Central memory CD4-positive, alpha-beta T cell (primary cell): ENCODE results near the gene CCRL2.
"Not testable (repeated sequence)": the region's sequence is repeated elsewhere in the genome, so short reads cannot be mapped to it uniquely, and the experiment has no call there.

Experiments used
- DNase-seq: peaks from one replicate; pipeline ENCODE4 v3.0.0; 2022

CCRL2 gene

GRCh38 chr3:46380471-46381221, 26.4 kb upstream of the CCRL2 start:
- DNase-seq = no peak

- DNase-seq = no peak
Observed at GRCh38 chr3:46381625-46382024, 25.4 kb upstream of the CCRL2 start.

GRCh38 chr3:46383211-46383950, 23.7 kb upstream of the CCRL2 start:
- no peak for DNase-seq

GRCh38 chr3:46383951-46384330, 23.1 kb upstream of the CCRL2 start:
- no peak for DNase-seq

GRCh38 chr3:46386205-46386604, 20.9 kb upstream of the CCRL2 start:
- no peak for DNase-seq

DNA sequence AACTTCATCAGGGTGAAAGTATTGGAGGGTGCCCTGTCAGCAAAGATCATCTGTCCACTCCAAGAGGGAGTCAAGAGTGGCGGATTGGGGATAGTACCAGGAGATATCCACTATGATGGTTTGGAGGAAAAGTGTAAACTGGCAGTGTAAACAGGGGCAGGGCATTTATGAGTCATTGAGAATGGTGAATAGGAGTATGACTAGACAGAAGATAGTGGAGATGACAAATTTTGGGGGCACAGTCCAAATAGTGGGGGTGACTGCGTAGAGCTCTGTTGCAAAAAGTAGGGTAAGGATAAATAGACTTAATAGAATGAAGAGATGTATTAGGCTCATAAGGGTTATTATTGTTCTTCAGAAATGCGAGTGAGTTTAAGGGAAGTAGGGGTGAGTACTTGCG, 18.2 kb upstream of the CCRL2 start:
- not testable (repeated sequence) for DNase-seq

GRCh38 chr3:46389306-46389705, 17.8 kb upstream of the CCRL2 start:
- DNase-seq = no peak

DNA sequence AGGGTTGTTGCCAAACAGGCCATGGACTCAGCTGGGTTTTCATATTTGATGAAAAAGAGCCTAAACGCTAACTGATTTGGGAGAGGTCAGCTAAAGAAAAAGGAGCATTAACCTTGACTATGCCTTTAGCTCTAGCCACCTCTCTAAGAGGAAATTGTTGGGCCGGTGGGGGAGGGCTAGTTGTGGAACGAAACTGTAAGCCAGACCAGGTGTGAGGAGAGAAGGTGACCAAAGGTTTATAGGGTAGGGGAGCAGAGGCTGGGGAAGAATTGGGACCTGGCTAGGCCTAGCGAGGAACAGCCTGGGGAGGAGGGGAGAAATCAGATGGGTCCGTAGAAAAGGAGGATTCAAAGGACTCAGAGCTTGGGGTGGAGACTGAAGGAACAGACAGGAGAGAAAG, 15.5 kb upstream of the CCRL2 start:
- not testable (repeated sequence) for DNase-seq

- DNase-seq = no peak
Observed at GRCh38 chr3:46393011-46393410, 14.0 kb upstream of the CCRL2 start.

DNA sequence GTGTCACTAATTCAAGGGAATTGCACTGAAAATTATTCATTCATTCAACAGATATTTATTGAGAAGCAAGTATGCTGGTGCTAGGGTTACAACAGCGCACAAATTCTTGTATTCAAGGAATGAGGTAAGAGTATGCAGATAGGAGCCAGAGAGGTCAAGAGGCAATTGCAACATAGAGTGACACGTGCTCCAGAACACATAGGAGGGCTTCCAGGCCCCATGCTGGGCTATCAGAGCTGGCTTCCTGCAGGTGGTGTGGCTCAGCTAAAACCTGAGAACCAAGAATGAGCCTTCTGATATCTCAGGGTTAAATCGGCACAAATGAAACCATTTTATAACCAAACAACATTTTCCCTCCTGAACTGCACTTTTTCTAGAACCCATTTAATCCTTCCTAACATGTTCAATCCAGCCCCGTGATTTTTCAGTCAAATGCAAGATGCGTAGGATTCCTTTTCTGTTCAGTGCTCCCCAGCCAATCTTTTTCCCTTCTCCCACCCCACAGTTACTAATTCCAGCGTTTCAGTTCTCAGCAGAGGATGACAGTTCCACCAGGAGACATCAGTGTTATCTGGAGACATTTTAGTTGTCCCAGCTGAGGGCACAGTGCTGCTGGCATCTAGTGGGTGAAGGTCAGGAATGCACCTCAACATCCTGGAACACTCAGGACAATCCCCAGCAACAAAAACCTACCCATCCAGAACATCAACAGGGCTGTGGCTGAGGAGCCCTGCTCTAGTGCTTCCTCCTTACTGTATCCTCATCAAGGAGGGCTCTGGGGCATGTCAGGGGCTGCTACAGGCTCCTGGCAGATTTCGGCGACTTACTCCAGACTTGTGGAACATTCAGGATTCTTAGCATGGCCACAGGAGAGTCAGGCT, 13.3 kb upstream of the CCRL2 start:
- no peak for DNase-seq

DNA sequence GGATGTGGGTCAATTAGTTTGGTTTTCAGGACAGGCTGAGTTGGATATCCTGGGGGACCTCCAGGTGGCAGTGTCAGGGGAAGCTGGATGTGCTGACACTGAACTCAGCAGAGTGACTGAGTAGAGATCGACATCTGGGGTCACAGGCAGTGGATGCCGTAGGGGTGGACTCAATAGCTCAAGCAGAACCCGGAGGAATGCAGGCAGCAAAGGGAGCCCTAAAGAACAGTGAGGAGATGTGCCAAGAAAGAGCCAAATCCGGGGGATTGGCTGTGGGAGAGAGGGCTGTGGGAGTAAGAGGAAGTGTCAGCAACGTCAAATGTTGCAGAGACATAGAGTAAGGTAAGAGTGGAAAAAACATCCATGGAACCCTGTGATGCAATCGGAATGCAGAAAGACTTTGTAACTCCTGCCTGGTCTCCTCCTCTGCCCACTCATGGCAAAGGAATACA, 11.8 kb upstream of the CCRL2 start:
- no peak for DNase-seq

- DNase-seq = no peak
Observed at GRCh38 chr3:46395766-46396530, 11.1 kb upstream of the CCRL2 start.

DNA sequence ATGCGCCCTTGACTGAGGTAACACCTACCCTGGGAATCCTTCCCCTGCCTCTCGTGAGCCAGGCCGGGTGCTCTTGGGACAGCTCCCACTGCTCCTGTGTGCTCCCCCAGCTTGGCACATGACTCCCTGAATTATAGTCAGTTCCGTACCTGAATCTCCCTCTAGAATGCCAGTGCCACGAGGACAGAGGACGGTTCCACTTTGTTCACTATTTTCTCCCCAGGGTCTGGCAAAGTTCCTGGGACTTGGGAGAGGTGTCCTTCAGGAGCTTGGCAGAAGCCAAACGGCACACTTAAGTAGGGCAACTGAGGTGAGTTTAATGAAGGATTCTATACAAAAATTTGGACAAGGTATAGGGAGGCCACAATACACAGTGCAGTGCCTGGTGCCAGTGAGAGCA, 9.9 kb upstream of the CCRL2 start:
- DNase-seq = no peak

- no peak for DNase-seq
Observed at GRCh38 chr3:46398186-46398955, 8.7 kb upstream of the CCRL2 start.

- no peak for DNase-seq
Observed at GRCh38 chr3:46399098-46399497, 8.0 kb upstream of the CCRL2 start.

DNA sequence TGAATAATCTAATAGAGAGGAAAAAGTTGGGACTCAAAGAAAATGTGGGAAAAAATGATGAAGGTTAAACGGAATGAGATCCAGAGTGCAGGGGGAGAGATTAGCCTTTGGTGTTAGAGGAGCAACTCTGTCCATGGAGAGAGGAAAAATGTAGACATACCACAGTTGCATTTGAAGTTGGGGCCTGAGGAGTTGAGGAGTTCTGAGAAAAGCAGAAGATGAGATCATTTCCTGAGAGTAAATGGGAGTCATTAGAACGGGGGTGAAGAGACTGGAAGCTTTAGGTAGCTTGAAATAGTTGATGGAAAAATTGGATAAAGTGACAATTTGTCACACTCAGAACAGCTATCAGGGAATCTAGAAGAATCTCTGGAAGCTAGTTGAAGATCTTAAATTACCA, 7.5 kb upstream of the CCRL2 start:
- DNase-seq = no peak

DNA sequence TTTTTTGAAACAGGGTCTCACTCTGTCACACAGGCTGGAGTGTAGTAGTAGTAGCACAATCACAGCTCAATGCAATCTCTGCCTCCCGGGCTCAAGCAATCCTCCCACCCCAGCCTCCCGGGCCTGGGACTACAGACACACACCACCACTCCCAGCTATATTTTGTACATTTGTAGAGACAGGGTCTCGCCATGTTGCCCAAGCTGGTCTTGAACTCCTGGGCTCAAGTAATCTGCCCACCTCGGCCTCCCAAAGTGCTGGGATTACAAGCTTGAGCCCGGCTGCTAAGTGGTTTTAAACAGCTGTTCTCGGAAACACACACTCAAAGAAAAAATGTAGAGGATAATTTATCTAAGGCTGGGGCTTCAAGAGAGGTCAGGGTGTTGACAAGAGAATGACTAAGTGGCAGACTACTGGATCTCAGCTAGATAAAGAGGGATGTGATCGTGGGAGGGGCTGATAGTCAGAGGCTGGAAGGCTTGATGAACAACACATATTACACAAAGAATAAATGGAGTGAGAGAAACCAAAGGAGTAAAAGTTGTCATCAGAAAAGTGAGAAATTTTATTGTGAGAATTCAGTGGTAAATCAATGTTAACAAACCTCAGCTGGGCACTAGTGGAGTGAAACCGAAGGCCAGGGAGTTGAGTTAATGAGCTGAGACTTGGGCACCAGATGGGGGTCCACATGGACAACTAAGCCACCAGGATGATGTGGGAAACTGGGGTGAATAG, 6.9 kb upstream of the CCRL2 start:
- no peak for DNase-seq

- no peak for DNase-seq
Observed at GRCh38 chr3:46400846-46401245, 6.2 kb upstream of the CCRL2 start.

DNA sequence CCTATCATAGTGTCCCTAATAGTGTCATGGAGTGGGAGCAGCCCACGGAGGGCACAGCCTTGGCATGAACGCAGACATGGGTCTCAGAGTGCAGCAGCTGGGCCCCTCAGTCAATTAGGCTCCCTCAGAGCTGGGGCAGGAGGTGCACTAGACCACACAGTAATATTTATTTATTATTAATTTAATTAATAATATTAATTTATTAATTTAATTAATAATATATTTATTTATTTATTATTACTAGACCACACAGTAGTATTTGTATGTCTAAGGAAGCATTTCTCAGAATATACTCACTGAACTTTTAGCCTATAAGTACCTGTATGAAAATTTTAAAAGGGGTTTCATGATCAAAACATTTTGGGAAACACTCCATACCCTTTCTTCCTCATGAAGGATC, 5.5 kb upstream of the CCRL2 start:
- no peak for DNase-seq

DNA sequence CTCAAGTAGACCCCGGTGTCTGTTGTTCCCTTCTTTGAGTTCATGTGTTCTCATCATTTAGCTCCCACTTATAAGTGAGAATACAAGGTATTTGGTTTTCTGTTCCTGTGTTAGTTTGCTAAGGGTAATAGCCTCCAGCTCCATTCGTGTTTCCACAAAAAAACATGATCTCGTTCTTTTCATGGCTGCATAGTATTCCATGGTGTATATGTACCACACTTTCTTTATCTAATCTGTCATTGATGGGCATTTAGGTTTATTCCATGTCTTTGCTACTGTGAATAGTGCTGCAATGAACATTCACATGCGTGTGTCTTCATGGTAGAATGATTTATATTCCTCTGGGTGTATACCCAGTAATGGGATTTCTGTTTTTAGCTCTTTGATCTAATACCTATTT, 4.2 kb upstream of the CCRL2 start:
- DNase-seq = not testable (repeated sequence)
